HepG2 (cell line): ENCODE measurements around the gene SPTSSB. TPM values are rescaled to one million over a fixed set of nuclear protein-coding genes. Genes with fewer than 3 reads are reported as not detected.

Experiments used
- GATAD1 ChIP-seq: IDR thresholded peaks from 2 replicates; pipeline ENCODE4 v1.6.1; 2016; ENCODE audit warnings: missing genetic modification reagents, missing compliant biosample characterization
- IKZF5 ChIP-seq: IDR thresholded peaks from 2 replicates; pipeline ENCODE4 v1.6.1; 2018; ENCODE audit warnings: missing genetic modification reagents, mild to moderate bottlenecking, missing compliant biosample characterization
- KMT2B ChIP-seq: IDR thresholded peaks from 2 replicates; pipeline ENCODE4 v1.6.1; 2016; ENCODE audit warnings: missing genetic modification reagents, missing compliant biosample characterization
- MAFK ChIP-seq, 2 experiments: IDR thresholded peaks in 1 of 2; conservative IDR thresholded peaks in 1 of 2; 2 replicates each; pipeline ENCODE4 v1.6.1; 2011; ENCODE audit warnings: improper control_type of control experiment in 2 of 2, low read length in 2 of 2
- MBD4 ChIP-seq: IDR thresholded peaks from 2 replicates; pipeline ENCODE4 v1.6.1; 2012; ENCODE audit warnings: low read length, inconsistent platforms, borderline replicate concordance
- MED1 ChIP-seq: sonication (generic); formaldehyde crosslinking; IDR thresholded peaks from 2 replicates; pipeline ENCODE4 v1.4.0; 2020; ENCODE audit warnings: missing genetic modification reagents
- MLX ChIP-seq: IDR thresholded peaks from 2 replicates; pipeline ENCODE4 v1.6.1; 2016
- RBAK ChIP-seq: sonication (generic); formaldehyde crosslinking; IDR thresholded peaks from 2 replicates; pipeline ENCODE4 v1.5.1; 2020; ENCODE audit warnings: mild to moderate bottlenecking, missing genetic modification reagents
- SRF ChIP-seq: IDR thresholded peaks from 2 replicates; pipeline ENCODE4 v1.6.1; 2011; ENCODE audit warnings: mild to moderate bottlenecking, low read depth, low read length, moderate library complexity
- THAP11 ChIP-seq: IDR thresholded peaks from 2 replicates; pipeline ENCODE4 v1.6.1; 2016; ENCODE audit warnings: missing biosample characterization, missing genetic modification reagents
- YEATS2 ChIP-seq: sonication (generic); formaldehyde crosslinking; IDR thresholded peaks from 2 replicates; pipeline ENCODE4 v1.4.0; 2020; ENCODE audit warnings: missing genetic modification reagents, borderline replicate concordance
- ZBTB33 ChIP-seq: sonication (generic); formaldehyde crosslinking; IDR thresholded peaks from 2 replicates; pipeline ENCODE4 v1.4.0; 2020; ENCODE audit warnings: missing genetic modification reagents
- ZBTB49 ChIP-seq: sonication (generic); formaldehyde crosslinking; IDR thresholded peaks from 2 replicates; pipeline ENCODE4 v1.4.0; 2020; ENCODE audit warnings: missing genetic modification reagents, borderline replicate concordance
- ZFP36 ChIP-seq: fragments of 150-350 bp; IDR thresholded peaks from 2 replicates; pipeline ENCODE4 v1.6.1; 2018; ENCODE audit warnings: borderline replicate concordance, low read length, low read depth; ENCODE audit not compliant: partially characterized antibody
- ZFYVE20 ChIP-seq: sonication (generic); formaldehyde crosslinking; IDR thresholded peaks from 2 replicates; pipeline ENCODE4 v1.8.0; 2023; ENCODE audit warnings: low read depth, mild to moderate bottlenecking, moderate library complexity, missing genetic modification reagents, borderline replicate concordance
- ZNF18 ChIP-seq: sonication (generic); formaldehyde crosslinking; IDR thresholded peaks from 2 replicates; pipeline ENCODE4 v1.8.0; 2022; ENCODE audit warnings: mild to moderate bottlenecking, missing genetic modification reagents; ENCODE audit not compliant: insufficient replicate concordance
- ZNF235 ChIP-seq: sonication (generic); formaldehyde crosslinking; IDR thresholded peaks from 2 replicates; pipeline ENCODE4 v1.8.1; 2023; ENCODE audit warnings: mild to moderate bottlenecking, missing genetic modification reagents, borderline replicate concordance
- ZNF274 ChIP-seq: sonication (generic); formaldehyde crosslinking; IDR thresholded peaks from 2 replicates; pipeline ENCODE4 v1.5.1; 2020; ENCODE audit warnings: mild to moderate bottlenecking, missing genetic modification reagents
- ZNF44 ChIP-seq: sonication (generic); formaldehyde crosslinking; IDR thresholded peaks from 2 replicates; pipeline ENCODE4 v1.5.1; 2020; ENCODE audit warnings: mild to moderate bottlenecking, missing genetic modification reagents
- ZNF468 ChIP-seq: sonication (generic); formaldehyde crosslinking; IDR thresholded peaks from 2 replicates; pipeline ENCODE4 v1.8.0; 2022; ENCODE audit warnings: mild to moderate bottlenecking, moderate library complexity, missing genetic modification reagents
- ZNF614 ChIP-seq: IDR thresholded peaks from 2 replicates; pipeline ENCODE4 v1.6.1; 2018; ENCODE audit warnings: missing biosample characterization, missing genetic modification reagents, inconsistent platforms, borderline replicate concordance
- ZSCAN12 ChIP-seq: sonication (generic); formaldehyde crosslinking; IDR thresholded peaks from 2 replicates; pipeline ENCODE4 v1.9.0; 2021; ENCODE audit warnings: mild to moderate bottlenecking, missing genetic modification reagents
- polyA plus RNA-seq, 8 experiments: library from polyadenylated mRNA; depleted of rRNA in 3 of 8; stranded (reverse) in 7 of 8; unstranded in 1 of 8; fragments of >200 nt; fragmentation: Illumina TruSeq in 4 of 8; extraction: Trizol in 4 of 8; gene quantifications; 2 replicates each; pipeline versions ENCODE4 v1.2.1 to v1.2.3, GENCODE V29; 2011 to 2016; ENCODE audit warnings: low read depth in 4 of 8, missing spikeins in 1 of 8, mixed read lengths in 1 of 8; ENCODE audit not compliant: insufficient read depth in 1 of 8
- total RNA-seq, 5 experiments: library from RNA; depleted of rRNA; stranded (reverse); fragments of >200 nt; fragmentation: Illumina TruSeq; extraction: Trizol; gene quantifications; 2 replicates each; pipeline ENCODE4 v1.2.3, GENCODE V29; 2016; ENCODE audit warnings: low read depth in 1 of 5

The SPTSSB gene
- total and polyA plus RNA-seq, 2 of the 13 experiments (the other 11 are each of a cell fraction or from before 2014, with no cell fraction given): 0.51 to 2.4 TPM

- no peak for TF ChIP-seq ZBTB49 (CRISPR knock-in tag)
- TF ChIP-seq MBD4: no peak; the same call in 1 of the 2 replicates
- peak; percentile 42; the same call in 1 of the 2 replicates for TF ChIP-seq GATAD1 (CRISPR knock-in tag)
- TF ChIP-seq ZBTB33: peak; percentile 14; the same call in 1 of the 2 replicates
- peak; percentile 72 for TF ChIP-seq MLX (CRISPR knock-in tag)
- TF ChIP-seq ZNF468: no peak
- TF ChIP-seq IKZF5 (CRISPR knock-in tag): peak; percentile 92
- no peak for TF ChIP-seq ZNF44 (CRISPR knock-in tag)
- TF ChIP-seq KMT2B (CRISPR knock-in tag): 0 out of 2 replicates have a peak, but pooled peaks have one; percentile 21
- TF ChIP-seq RBAK (CRISPR knock-in tag): no peak
- peak; percentile 65 for TF ChIP-seq THAP11 (CRISPR knock-in tag)
- TF ChIP-seq ZSCAN12 (CRISPR knock-in tag): no peak
- no peak for TF ChIP-seq SRF
- TF ChIP-seq MED1 (CRISPR knock-in tag): peak; percentile 81
- no peak for TF ChIP-seq ZFYVE20 (CRISPR knock-in tag)
- 0 out of 4 replicates have a peak, but pooled peaks of 1 of the 2 experiments have one; percentile 7 for TF ChIP-seq MAFK (conservative IDR thresholded peaks at IDR 0.05 in 1 of 2, IDR thresholded peaks at IDR 0.05 in 1 of 2; ENCODE audit: low read length in 2 of 2)
- TF ChIP-seq ZNF614: peak; percentile 85
- TF ChIP-seq ZNF235: no peak
- TF ChIP-seq ZNF18 (CRISPR knock-in tag): no peak
- peak; percentile 55; the same call in 1 of the 2 replicates for TF ChIP-seq YEATS2 (CRISPR knock-in tag)
- TF ChIP-seq ZNF274 (CRISPR knock-in tag): no peak
- TF ChIP-seq ZFP36: peak; percentile 12
Observed at GRCh38 chr3:161420746-161421145, 49.4 kb upstream of the SPTSSB start (continued).
